Raji (cell line): ENCODE data around the gene COL5A2.

Source experiments
- POLR2A ChIP-seq: IDR thresholded peaks from 2 replicates; pipeline ENCODE4 v1.6.1; 2011; ENCODE audit warnings: low read depth, low read length, control low read depth; ENCODE audit not compliant: insufficient read depth

Gene COL5A2

GRCh38 chr2:189097934-189098333, 81.6 kb downstream of the COL5A2 start:
- no peak for TF ChIP-seq POLR2A

GRCh38 chr2:189096769-189097447, 82.7 kb downstream of the COL5A2 start:
- TF ChIP-seq POLR2A = no peak

GRCh38 chr2:189095101-189095500, 84.5 kb downstream of the COL5A2 start:
- no peak for TF ChIP-seq POLR2A

- no peak for TF ChIP-seq POLR2A
Observed at GRCh38 chr2:189092936-189093335, 86.6 kb downstream of the COL5A2 start.

GRCh38 chr2:189091253-189091652, 88.3 kb downstream of the COL5A2 start:
- TF ChIP-seq POLR2A = no peak

GRCh38 chr2:189088591-189089205, 90.9 kb downstream of the COL5A2 start:
- TF ChIP-seq POLR2A = no peak

GRCh38 chr2:189086710-189087109, 92.9 kb downstream of the COL5A2 start:
- TF ChIP-seq POLR2A = no peak

GRCh38 chr2:189086250-189086649, 93.3 kb downstream of the COL5A2 start:
- TF ChIP-seq POLR2A = no peak

- TF ChIP-seq POLR2A = no peak
Observed at GRCh38 chr2:189083606-189084005, 96.0 kb downstream of the COL5A2 start.

GRCh38 chr2:189083106-189083505, 96.5 kb downstream of the COL5A2 start:
- no peak for TF ChIP-seq POLR2A

- TF ChIP-seq POLR2A = no peak
Observed at GRCh38 chr2:189082376-189082975, 97.1 kb downstream of the COL5A2 start.

GRCh38 chr2:189076572-189076971, 103.0 kb downstream of the COL5A2 start:
- TF ChIP-seq POLR2A = no peak

GRCh38 chr2:189076120-189076519, 103.4 kb downstream of the COL5A2 start:
- no peak for TF ChIP-seq POLR2A

GRCh38 chr2:189074506-189074905, 105.1 kb downstream of the COL5A2 start:
- no peak for TF ChIP-seq POLR2A

GRCh38 chr2:189072036-189072435, 107.5 kb downstream of the COL5A2 start:
- TF ChIP-seq POLR2A = no peak

- no peak for TF ChIP-seq POLR2A
Observed at GRCh38 chr2:189069855-189070619, 109.5 kb downstream of the COL5A2 start.

GRCh38 chr2:189066037-189066436, 113.5 kb downstream of the COL5A2 start:
- no peak for TF ChIP-seq POLR2A
